Natural killer cell (primary cell): Measurements from ENCODE around the gene IP6K3. TPM values are rescaled to one million over a fixed set of nuclear protein-coding genes. Genes with fewer than 3 reads are reported as not detected.

Source experiments
- ATAC-seq, 3 donors: fragments of 150-1000 bp in 2 of 3; fragments of 200-7000 bp in 1 of 3; cut with Tn5 transposase; 1 replicate in 1 of 3; 2 replicates in 2 of 3; pipeline ENCODE4 v1.10.0; 2021; ENCODE audit warnings: mild to moderate bottlenecking in 2 of 3, moderate library complexity in 2 of 3
- DNase-seq, 2 donors: peaks; one replicate each; pipeline versions ENCODE4 v3.0.0 to v3.0.0-alpha.2; 2013 to 2021; ENCODE audit warnings: mixed read lengths in 1 of 2
- H3K27ac ChIP-seq: one replicate; pipeline ENCODE4 v1.5.1; 2013; ENCODE audit warnings: mild to moderate bottlenecking, low read length
- H3K27me3 ChIP-seq: one replicate; pipeline ENCODE4 v1.6.1; 2013; ENCODE audit warnings: low read length; ENCODE audit not compliant: control insufficient read depth, insufficient read depth
- H3K36me3 ChIP-seq: one replicate; pipeline ENCODE4 v1.6.1; 2013; ENCODE audit warnings: low read length; ENCODE audit not compliant: control insufficient read depth, insufficient read depth
- H3K4me1 ChIP-seq: one replicate; pipeline ENCODE4 v1.6.1; 2013; ENCODE audit warnings: low read length; ENCODE audit not compliant: control insufficient read depth, insufficient read depth
- H3K4me3 ChIP-seq: one replicate; pipeline ENCODE4 v1.5.1; 2013; ENCODE audit warnings: low read length
- H3K9me3 ChIP-seq: one replicate; pipeline ENCODE4 v1.6.1; 2013; ENCODE audit warnings: low read length; ENCODE audit not compliant: control insufficient read depth, insufficient read depth
- H3K27ac Mint-ChIP-seq, 2 donors: one replicate each; pipeline ENCODE4 v1.8.0; 2022; ENCODE audit warnings: mild to moderate bottlenecking in 2 of 2, mixed read lengths in 2 of 2, moderate library complexity in 1 of 2
- H3K27me3 Mint-ChIP-seq, 2 donors: one replicate each; pipeline ENCODE4 v1.8.0; 2022; ENCODE audit warnings: low read depth in 2 of 2, mixed read lengths in 2 of 2
- H3K36me3 Mint-ChIP-seq: one replicate; pipeline ENCODE4 v1.8.0; 2022; ENCODE audit warnings: mixed read lengths
- H3K4me1 Mint-ChIP-seq, 2 donors: one replicate each; pipeline ENCODE4 v1.8.0; 2022; ENCODE audit warnings: mixed read lengths in 2 of 2
- H3K4me3 Mint-ChIP-seq: one replicate; pipeline ENCODE4 v1.8.0; 2022; ENCODE audit warnings: mild to moderate bottlenecking, moderate library complexity, mixed read lengths
- H3K9me3 Mint-ChIP-seq, 2 donors: one replicate each; pipeline ENCODE4 v1.8.0; 2022; ENCODE audit warnings: mixed read lengths in 2 of 2
- WGBS: methylation state at CpG from one replicate; pipeline ENCODE4 v1.1.7; 2013; ENCODE audit warnings: missing lambda C conversion rate; ENCODE audit not compliant: insufficient coverage; 5-methylcytosine and 5-hydroxymethylcytosine counted together
- intact Hi-C: fragments of 100-400 bp; cut with micrococcal nuclease; formaldehyde crosslinking; loops from one replicate; pipeline ENCODE4 v1.14.2; 2022
- total RNA-seq, 4 donors: library from RNA; stranded (reverse); fragments of 120-200 nt in 1 of 4; gene quantifications; one replicate each; pipeline versions ENCODE4 v1.2.3 to v1.2.4, GENCODE V29; 2013 to 2022
- TF ChIP-seq, protein P1 (sequence below): fragments of 200-600 bp; IDR thresholded peaks from one replicate; pipeline ENCODE4 v1.8.0; 2022; ENCODE audit warnings: antibody characterized with exemption

The IP6K3 gene
- total RNA-seq, 3 donors from 2014 or later (not counting 1 experiment from before 2014, with no cell fraction given): not detected

DNA sequence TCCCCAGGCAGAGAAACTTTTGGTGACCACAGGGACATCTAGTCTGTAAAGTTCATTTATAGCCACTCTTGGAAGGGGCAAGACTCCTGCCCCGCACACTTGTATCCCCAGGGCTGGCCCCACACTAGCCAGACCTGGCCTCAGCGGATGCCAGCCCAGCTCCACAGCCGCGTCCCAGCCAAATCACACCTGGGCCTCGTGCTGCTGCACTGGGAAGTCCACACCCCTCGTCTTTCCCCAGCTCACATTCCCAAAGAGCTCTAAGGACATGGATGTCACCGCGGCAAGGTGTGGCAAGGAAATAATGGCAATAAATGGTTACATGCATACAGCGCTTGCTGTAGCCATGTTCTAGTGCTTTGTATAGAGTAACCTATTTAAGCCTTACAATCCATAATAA is 8.6 kb downstream of the IP6K3 start:
- Mint-ChIP-seq H3K4me1 (no peaks in the 10 kb centered on the region), H3K9me3 (no peaks in the 10 kb centered on the region), H3K4me3 (no peak overlapping the region), H3K36me3 (no peaks in the 10 kb centered on the region), H3K27me3 (peaks cover 4 to 10% of the 10 kb centered on the region in 2 donors), H3K27ac (no peak overlapping the region)
- no peak for DNase-seq
- 91% methylated on average over 9 of the region's 9 CpGs for WGBS
- TF ChIP-seq, protein P1, sequence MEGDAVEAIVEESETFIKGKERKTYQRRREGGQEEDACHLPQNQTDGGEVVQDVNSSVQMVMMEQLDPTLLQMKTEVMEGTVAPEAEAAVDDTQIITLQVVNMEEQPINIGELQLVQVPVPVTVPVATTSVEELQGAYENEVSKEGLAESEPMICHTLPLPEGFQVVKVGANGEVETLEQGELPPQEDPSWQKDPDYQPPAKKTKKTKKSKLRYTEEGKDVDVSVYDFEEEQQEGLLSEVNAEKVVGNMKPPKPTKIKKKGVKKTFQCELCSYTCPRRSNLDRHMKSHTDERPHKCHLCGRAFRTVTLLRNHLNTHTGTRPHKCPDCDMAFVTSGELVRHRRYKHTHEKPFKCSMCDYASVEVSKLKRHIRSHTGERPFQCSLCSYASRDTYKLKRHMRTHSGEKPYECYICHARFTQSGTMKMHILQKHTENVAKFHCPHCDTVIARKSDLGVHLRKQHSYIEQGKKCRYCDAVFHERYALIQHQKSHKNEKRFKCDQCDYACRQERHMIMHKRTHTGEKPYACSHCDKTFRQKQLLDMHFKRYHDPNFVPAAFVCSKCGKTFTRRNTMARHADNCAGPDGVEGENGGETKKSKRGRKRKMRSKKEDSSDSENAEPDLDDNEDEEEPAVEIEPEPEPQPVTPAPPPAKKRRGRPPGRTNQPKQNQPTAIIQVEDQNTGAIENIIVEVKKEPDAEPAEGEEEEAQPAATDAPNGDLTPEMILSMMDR: no peak
- ATAC-seq: no peak
- no peak overlapping the region for H3K27ac ChIP-seq
- no peak overlapping the region for H3K4me3 ChIP-seq
- no peaks in the 10 kb centered on the region for H3K9me3 ChIP-seq
- H3K27me3 ChIP-seq: no peaks in the 10 kb centered on the region
- H3K36me3 ChIP-seq: no peaks in the 10 kb centered on the region
- intact Hi-C loops: no loop called here
- no peaks in the 10 kb centered on the region for H3K4me1 ChIP-seq

DNA sequence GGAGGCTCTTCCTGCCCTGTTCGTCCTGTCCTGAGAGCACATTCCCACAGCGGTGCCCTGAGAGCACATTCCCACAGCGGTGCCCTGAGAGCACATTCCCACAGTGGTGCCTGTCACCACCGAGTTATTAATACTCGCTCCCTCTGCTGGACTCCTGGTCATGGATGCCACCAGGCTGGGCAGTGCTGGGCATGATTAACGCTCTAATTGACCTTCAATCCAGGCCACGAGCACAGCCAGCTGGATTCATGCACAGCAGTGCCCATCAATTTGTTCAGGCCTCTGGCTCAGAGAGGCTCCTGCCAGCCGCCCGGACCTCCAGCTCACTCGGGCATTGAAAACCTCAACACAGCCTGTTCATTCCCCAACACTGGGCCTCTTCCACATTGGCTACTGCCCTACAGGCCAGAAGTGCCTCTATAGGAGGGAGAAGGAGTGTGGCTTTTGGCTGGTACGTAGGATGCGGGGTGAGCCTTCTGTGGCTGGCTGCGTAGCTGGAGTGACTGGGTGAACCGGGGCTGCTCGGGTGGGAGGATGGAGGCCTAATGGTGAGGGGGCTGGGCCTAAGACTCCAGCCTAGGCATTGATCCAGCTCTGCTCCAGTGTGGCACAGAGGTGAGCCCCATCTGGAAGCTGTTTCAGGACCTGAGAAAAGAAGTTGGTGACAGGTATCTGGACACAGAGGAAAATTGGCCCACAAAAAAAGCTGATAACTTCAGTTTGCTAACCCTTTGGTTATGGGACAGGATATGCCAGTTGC is 9.3 kb downstream of the IP6K3 start:
- no peaks in the 10 kb centered on the region for H3K9me3 ChIP-seq

DNA sequence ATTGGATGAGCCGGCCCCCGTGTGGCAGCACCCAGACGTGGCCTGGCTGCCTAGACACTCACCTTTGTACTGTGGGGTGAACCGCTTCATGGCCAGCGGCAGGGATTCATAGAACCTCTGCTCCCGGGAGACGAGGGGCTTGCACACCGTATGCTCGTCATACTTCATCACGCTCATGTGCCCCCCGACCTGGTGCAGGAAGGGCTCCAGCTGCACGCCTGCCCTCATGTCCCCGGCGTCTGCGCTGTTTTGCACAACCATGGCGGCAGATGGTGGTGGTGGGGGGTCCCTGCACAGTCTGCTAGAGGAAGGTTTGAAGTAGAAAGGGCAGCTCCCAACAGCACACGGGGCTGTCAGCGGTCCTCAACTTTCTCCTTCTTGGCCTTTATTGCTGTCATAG is 11.5 kb downstream of the IP6K3 start:
- H3K27ac Mint-ChIP-seq: no peak overlapping the region
- ATAC-seq: no peak
- H3K4me1 Mint-ChIP-seq: no peaks in the 10 kb centered on the region

More for the DNA sequence above, 9.3 kb downstream of the IP6K3 start:
- no peak overlapping the region for H3K4me3 Mint-ChIP-seq
- Histone ChIP-seq H3K27ac (no peak overlapping the region), H3K36me3 (no peaks in the 10 kb centered on the region), H3K4me1 (no peaks in the 10 kb centered on the region), H3K27me3 (no peaks in the 10 kb centered on the region), H3K4me3 (no peak overlapping the region)
- no peaks in the 10 kb centered on the region for H3K36me3 Mint-ChIP-seq
- ATAC-seq: no peak
- no peak overlapping the region for H3K27ac Mint-ChIP-seq
- TF ChIP-seq, protein P1: no peak
- no peaks in the 10 kb centered on the region for H3K9me3 Mint-ChIP-seq
- no peaks in the 10 kb centered on the region for H3K4me1 Mint-ChIP-seq
- no peak for DNase-seq
- 90% methylated on average over 15 of the region's 15 CpGs for WGBS
- peaks cover under 1 to 3% of the 10 kb centered on the region in 2 donors for H3K27me3 Mint-ChIP-seq
- intact Hi-C loops: no loop called here

More for the DNA sequence above, 11.5 kb downstream of the IP6K3 start:
- Histone ChIP-seq H3K27ac (no peak overlapping the region), H3K9me3 (no peaks in the 10 kb centered on the region), H3K27me3 (no peaks in the 10 kb centered on the region), H3K4me1 (no peaks in the 10 kb centered on the region), H3K36me3 (no peaks in the 10 kb centered on the region), H3K4me3 (no peak overlapping the region)
- no peak for DNase-seq
- Mint-ChIP-seq H3K27me3 (no peaks in the 10 kb centered on the region), H3K9me3 (no peaks in the 10 kb centered on the region), H3K4me3 (no peak overlapping the region), H3K36me3 (no peaks in the 10 kb centered on the region)
- TF ChIP-seq, protein P1: no peak
- 77% methylated on average over 18 of the region's 18 CpGs for WGBS
- intact Hi-C loops: no loop called here
